CD4-positive, alpha-beta T cell treated with Interleukin-2 at 100 ng/mL for 4 hours (primary cell): ENCODE results near the gene ELOVL1.
"Not testable (repeated sequence)": the region's sequence is repeated elsewhere in the genome, so short reads cannot be mapped to it uniquely, and the experiment has no call there.

Experiments
- DNase-seq: peaks from one replicate; pipeline ENCODE4 v3.0.0-alpha.2; 2020; ENCODE audit warnings: low spot score

The ELOVL1 gene

DNA sequence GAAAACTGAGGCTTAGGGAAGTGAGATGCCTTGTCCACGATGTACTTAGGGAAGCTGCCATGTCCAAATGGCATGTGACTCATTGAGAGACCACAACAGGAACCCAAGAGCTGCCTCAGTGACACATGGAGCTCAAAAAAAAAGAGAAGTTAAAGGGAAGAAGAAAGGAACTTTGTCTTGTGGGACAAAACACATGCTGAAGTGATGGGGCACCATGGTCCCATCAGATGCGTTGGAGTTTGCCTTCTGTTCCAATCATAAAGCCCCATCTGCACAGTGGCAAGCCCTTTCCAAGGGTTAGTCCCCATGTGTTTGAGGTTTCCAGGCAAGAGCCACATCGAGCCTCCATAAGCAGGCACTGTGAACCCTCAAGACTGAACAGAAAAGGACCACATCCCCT is 13.8 kb upstream of the ELOVL1 start:
- DNase-seq = no peak

DNA sequence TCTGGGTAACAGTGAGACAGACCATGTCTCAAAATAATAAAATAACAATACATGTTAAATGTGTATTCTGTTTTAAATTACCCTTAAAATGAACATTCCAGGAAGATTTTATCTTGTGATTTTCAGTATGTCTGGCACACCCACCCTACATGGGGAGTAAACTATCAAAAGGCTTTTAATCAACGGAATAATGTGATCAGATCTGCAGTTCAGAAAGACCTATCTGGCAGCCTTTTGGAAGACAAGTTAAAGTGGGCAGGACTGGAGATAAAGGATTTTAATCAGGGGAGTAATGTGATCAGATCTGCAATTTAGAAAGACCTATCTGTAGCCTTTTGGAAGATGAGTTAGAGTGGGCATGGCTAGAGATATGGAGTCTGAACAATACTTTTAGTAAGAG is 11.7 kb upstream of the ELOVL1 start:
- DNase-seq = no peak

DNA sequence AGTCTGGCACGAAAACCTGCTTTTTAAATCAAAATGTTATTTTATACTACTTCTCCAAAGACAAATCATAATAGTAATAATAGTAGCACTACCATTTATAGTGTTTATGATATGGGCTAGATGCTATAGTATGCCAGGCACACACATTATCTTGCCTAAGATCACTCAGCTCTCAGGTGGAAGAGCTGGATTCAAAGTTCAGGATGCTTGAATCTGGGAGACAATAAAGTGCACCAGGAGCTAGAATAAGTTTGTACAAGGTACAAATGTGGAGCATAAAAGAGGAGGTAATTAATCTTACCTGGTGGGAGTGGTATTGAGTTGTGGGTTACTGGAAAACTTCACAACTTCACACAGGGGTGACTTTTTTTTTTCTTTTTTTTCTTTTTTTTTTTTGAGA is 10.0 kb upstream of the ELOVL1 start:
- DNase-seq = no peak

DNA sequence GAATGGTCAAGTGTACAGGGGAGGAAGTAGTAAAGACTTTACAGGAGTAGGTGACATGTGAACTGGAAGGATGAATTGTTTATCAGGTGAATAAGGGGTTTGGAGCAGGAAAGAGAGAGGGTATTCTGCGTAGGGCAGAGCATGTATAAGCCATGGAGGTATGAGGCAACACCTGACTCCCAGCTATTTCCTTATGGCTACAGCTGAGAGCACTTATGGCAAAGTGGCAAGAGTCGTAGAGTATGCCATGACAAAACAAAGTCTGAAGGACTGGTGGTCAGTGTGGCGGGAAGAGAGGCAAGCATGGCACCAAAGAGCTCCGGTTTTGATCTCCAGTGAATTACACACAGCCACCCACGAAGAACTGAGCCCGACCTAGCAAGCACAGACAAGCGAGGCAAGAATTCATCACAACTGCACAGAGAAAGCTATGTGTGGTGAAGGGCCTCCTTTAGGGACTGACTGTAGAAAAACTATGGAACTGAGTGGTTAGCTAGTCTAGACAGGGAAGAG is 9.0 kb upstream of the ELOVL1 start:
- no peak for DNase-seq

DNA sequence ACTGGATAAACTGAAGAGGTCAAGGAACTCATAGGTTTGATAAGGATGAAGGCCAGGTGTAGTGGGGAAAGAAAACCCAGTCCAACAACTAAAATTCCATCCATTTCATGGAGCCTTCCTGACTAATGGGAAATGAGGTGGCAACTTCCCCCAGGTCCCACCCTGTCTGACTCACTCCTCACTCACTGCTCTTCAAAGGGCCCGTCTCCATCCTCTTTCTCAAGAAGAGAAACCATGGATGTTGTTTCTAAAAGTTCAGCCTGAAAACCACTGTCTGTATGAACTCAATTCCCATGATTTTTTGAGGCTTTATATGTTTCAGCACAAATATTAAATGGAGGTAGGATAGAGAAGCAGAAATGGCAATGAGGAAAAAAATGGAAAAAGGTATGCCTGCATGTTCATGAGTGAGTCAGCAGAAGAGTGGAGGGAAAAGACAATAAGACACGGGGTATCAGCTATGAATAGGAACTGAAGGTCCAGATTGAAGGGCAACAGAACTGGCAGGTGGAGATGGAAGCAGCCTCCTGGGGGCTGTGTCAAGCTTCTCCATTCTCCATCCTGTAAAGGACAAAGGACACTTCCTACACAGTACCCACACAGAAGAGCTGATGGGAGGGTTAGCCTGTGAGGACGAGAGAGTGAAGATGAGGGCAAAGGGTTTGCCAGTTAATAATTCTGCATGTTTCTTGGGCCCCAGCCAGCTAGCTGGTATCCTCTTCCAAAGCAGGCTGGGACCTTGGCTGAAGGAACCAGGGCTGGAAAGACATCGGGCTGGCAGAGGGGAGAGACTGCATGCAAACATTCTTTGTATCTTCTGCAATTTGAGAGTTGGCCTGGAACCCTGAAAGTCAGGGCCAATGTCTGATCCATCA is 5.5 kb upstream of the ELOVL1 start:
- DNase-seq = no peak

DNA sequence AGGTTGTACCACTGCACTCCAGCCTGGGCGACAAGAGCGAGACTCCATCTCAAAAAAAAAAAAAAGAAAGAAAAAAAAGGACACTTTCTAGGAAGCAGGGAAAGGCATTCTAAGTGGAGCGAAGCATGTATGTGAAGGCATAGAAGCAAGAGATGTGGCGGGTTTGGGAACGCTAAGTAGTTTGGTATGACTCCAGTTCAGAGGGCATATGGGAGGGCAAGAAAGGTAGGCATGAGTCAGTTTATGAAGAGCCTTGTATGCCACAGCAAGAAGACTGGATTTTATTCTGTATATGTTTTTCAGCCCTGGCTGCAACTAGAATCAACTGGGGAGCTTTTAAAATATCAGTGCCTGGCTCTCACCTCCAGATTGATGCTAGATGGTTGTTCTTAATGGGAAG is 4.4 kb upstream of the ELOVL1 start:
- DNase-seq = no peak

DNA sequence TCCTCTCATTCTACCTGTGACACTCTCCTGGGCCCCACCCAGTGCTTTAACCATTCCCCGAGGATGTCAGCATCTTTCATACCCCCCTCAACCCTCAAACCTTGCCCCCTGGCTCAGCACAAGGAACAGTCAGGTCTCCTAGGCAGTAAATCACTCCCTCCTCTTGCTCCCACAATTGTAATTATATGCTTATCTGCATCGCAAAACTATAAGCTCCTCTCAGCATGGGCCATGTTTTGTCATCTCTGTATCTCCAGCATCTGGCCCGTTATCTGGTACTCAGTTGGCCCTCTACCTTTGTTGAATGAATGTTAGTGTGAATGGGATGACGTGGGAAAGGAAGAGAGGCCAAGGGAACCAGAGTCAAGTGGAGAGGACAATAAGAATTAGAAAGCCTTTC is 2.8 kb upstream of the ELOVL1 start:
- DNase-seq = no peak

DNA sequence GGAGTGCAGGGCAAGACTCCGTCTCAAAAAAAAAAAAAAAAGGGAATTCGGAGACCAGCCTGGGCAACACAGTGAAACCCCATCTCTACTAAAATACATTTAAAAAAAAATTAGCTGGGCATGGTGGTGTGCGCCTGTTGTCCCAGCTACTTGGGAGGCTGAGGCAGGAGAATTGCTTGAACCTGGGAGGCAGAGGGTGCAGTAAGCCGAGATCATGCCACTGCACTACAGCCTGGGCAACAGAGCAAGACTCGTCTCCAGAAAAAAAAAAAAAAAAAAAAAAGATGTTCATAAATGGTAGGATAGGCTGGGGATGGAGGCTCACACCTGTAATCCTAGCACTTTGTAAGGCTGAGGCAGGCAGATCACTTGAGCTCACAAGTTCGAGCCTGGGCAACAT is 2.0 kb upstream of the ELOVL1 start:
- DNase-seq = not testable (repeated sequence)

DNA sequence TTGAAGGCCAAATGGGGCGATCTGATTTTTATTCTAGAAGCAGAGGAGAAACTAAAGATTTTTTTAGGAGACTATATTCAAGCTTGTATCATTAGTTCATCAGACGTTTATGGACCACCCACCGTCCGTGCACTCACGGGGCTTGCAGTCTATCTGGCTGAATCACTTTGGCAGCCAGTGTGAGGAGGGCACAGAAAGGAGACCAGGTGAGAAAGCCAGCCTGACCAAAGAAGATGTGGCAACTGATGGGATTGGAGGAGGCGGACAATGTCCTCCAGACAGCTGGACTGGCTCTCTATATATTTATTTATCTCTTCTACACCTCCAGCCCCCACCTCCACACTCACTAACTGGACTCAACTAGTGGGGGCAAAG is 822 bp upstream of the ELOVL1 start:
- no peak for DNase-seq

DNA sequence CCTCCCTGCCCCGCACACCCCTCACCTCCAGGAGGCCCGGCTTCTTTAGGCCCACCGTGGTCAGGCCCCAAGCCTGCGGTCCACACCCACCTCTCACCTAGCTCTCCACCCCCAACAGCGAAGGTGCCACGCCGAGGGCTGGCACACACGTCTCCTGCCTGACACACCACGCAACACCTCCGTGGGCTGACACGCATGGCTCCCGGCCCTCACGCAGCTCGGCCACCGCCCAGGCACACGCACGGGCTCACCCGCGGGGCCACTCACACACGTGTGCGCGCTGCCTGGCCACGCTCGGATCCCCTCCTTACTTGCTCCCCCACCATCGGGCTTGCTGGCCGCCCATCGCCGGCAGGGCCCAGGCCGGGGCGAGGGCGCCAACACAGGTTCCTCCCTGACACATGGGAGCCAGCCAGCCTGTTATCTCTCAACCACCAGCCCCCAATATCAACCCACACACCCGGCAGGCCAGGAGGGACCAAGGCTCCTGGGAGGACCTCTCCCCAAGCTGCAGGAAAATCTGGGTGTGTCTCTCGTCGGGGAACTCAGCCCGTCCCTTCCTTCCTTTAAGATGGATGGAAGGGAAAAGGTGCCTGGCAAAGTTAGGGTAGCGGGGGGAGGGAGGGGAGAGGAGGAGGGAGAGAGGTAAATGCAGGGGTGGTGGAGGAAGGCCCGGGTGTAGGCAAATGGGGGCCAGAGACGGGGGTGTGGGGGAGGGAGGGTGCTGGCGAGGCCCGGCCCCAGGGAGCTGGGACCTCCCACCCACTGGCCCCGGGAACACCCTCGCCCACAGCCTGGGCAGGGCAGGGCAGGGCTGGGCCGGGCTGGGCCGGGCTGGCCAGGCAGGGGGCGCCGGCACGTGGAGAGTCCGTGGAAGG is 546 bp downstream of the ELOVL1 start:
- DNase-seq = peak; percentile 20

DNA sequence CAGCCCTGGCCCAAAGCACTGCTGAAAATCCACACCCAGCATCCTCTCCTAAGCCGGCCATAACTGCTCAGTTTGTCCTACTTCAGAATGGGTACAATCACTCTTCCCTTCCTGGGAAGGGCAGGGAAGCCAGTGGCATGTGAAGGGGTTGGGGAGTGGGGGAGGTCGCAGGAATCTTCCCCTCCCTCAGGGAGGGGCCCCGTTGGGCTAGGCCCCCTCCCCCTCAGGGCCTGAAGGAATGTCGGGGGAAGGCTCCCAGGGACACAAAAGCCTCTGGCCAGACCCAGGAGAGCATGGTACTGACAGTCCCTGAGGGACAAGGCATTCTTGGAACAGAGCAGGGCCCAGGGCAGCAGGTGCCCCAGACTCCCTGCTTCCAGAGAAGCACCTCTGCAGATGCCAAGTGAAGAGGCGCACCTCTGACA is 1.2 kb downstream of the ELOVL1 start:
- no peak for DNase-seq

DNA sequence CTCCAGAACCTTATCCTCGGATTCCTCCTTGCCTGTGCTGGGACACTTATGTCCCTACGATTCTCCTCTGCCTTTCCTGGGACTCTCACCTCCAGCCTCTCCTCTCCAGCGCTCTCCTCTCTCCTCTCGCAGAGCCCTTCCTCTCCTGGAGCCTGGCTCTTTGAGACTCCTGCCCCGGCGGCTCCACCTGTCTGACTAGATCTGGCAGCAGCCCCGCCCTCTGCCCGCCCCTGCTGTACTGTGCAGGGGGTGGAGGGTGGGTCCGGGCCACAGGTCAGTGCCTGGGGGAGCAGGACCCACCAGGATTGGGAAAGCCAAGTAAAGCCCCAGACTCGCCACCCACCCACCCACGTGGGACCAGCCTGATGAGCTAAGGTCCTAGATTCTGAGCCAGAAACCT is 1.6 kb downstream of the ELOVL1 start:
- no peak for DNase-seq

DNA sequence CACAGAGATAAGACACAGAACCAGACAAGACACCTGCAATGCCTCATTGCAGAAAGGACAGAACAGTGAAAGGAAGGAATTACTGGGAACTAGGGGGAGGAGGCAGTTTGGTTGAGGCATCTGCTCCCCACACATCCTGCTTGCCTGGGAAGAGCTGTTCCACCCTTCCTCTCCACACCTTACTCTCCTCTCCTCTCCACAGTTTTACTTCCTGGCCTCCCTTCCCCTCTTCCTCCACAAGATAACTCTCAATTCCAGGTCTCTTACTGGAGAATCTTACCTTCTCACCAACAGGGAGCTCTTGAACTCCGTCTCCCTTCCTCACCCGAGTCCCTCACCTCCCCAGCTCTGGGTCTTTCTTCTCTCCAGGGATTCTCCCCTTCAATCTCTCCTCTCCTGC is 2.1 kb downstream of the ELOVL1 start:
- no peak for DNase-seq

DNA sequence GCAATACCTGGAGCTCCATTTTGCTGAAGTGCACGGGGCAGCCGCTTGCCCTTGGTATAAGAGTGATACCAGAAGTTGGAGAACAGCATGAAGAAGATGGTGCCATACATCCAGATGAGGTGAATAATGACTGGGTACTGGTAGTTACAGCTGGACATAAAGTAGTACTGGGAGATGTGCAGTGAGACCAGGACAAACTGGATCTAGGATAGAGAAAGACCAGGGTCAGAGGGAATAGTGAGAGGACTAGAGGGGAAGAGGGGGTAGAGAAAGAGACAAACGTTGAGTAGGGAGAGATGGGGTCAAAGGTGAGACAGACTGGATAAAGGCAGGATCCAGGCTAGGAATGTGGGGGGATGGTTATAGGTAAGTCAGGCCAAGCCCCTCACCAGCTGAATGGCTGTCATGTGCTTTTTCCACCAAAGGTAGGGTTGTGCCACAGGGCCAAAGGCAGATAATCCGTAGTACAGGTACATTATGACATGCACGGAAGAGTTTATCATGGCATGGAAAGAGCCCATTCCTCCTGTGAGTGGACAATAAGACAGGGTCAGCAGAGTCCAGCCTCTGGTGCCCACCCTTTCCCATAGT is 3.8 kb downstream of the ELOVL1 start:
- DNase-seq = no peak

DNA sequence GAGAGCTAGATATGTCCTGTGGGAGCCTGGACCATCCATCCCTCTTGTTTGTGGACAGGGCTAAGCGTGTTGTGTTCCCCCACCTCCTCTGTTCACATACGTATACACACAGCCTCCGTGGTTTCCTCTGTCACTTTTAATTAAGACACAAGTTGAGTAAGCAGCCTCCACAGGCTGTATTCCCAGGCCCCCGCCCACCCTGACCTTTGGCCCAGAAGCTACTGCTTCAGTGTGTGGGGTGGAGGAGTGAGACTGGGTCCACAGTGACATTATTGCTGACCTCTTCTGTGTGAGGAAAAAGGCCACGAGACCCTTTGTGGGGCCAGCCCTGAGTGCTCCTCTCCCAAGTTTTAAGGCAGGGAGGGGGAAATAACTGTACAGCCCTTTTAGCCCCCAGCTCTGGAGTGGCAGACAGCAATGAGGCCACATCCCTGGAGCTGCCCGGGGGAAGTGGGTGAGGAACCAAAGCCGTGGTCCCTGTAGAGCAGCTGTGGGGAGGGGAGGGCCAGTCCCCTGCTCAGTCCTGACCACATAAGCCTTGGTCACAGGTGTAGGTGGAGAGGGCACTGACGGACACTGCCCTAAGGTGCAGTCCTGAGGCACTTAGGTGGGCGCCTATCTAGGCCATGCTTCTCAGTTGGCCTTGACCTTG is 4.4 kb downstream of the ELOVL1 start:
- no peak for DNase-seq

DNA sequence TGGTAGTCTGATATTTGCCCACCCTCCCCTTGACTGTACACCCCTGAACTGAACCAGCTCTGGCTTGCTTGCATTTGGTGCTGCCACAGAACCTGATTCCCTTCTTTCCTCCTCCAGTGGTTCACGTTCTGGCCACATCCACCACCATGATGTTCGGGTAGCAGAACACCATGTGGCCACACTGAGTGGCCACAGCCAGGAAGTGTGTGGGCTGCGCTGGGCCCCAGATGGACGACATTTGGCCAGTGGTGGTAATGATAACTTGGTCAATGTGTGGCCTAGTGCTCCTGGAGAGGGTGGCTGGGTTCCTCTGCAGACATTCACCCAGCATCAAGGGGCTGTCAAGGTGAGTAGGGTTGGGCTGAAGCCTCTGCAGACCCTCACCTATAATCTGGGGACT is 7.2 kb downstream of the ELOVL1 start:
- DNase-seq = no peak

DNA sequence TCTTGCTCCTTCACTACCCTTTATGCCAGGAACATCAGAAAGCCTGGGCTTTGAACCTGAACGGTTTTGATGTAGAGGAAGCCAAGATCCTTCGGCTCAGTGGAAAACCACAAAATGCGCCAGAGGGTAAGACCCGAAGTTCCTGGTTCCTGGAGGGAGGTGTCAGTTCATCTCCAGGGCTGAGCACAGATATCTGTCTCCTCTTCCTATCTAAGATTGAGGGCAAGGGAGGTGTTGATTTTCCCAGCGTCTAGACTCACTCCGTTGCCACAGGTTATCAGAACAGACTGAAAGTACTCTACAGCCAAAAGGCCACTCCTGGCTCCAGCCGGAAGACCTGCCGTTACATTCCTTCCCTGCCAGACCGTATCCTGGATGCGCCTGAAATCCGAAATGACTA is 8.1 kb downstream of the ELOVL1 start:
- no peak for DNase-seq

DNA sequence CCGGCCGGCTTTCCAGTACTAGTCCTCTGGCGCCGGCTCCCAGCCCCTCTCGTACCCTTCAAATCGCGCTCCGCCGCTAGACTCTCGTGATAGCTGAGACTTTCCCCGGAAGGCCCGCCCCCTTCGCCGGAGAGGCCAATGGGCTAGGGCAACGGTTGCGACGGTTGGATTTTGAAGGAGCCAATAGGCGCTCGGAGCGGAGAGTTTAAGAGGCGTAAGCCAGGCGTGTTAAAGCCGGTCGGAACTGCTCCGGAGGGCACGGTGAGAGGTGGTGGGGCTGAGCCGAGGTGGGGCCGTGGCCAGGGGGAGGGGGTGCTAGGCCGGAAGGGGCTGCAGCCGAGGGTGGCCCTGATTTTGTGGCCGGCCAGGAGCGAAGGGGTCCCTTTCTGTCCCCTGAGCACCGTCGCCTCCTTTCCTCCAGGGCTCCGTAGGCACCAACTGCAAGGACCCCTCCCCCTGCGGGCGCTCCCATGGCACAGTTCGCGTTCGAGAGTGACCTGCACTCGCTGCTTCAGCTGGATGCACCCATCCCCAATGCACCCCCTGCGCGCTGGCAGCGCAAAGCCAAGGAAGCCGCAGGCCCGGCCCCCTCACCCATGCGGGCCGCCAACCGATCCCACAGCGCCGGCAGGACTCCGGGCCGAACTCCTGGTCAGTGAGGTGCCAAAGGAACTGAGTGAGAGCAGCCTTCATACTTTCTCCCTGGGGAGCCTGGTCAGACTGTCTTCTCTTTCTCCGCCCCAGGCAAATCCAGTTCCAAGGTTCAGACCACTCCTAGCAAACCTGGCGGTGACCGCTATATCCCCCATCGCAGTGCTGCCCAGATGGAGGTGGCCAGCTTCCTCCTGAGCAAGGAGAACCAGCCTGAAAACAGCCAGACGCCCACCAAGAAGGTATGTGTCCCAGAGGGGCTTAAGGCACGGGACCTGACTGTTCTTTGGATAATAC is 8.8 kb downstream of the ELOVL1 start, which contains the start of gene CDC20:
Gene CDC20, plus strand, starts transcription at position 236 of the 948 bp plus-strand sequence. Its CDS starts 235 bp downstream, at position 471.
- DNase-seq = peak; percentile 97

DNA sequence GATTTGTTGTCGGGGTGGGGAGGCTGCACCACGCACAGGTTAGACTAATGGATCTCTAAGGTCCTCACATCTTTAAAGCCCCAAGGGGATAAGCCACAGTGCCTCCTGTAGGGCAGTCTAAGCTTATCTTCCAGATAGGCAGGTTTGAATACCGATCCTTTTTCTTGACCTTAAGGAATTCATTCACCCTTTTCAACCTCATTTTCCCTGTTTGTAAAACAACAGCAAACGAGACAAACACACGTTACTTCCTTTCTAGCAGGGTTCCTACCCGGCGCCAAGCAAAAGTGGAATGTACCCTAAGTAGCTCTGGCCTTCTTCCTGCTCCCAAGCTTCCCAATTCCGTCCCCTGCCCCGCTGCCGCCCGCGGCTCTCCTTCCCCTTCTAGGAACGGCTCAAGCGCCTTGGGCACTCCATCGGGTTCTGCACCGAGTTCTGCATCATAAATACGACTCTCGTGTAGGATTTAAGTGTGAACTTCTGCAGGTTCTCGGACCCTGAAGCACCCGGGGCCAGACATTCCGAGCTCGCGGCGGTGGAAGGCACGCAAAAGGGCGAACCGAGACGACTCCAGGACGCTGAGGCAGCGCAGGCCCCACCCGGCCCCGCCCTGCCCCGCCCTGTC is 9.6 kb downstream of the ELOVL1 start:
- DNase-seq = peak; percentile 32

DNA sequence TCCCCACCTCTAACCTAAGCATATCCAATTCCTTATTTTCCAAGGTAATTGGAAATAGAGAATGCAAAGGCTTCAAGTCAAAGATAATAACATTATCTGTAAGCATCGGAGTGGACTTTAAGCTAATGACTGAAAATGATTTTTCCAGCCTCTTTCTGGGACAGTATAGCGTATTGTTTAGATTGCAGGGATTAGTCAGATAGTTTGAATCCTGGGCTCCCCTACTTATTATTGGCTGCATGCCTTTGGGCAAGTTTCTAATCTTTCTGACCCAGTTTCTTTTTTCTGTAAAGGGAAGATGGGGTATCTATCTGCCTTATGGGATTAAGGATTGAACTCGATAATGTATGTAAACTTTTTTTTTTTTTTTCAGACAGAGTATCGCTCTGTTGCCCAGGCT is 10.6 kb downstream of the ELOVL1 start:
- DNase-seq = no peak
